AG04450 (cell line): ENCODE data around the gene NSMCE1. TPM values are rescaled to one million over a fixed set of nuclear protein-coding genes. Genes with fewer than 3 reads are reported as not detected.
"Not testable (repeated sequence)": the region's sequence is repeated elsewhere in the genome, so short reads cannot be mapped to it uniquely, and the experiment has no call there.

Source experiments
- CTCF ChIA-PET: fragments of 300-600, 350-600 bp; formaldehyde crosslinking; extraction: SDS; loops from one replicate; lab custom pipeline; 2022; ENCODE audit warnings: antibody characterized with exemption, inconsistent platforms; lab: Charles Lee
- POLR2A ChIA-PET: fragments of 350-600 bp; formaldehyde crosslinking; extraction: SDS; loops from one replicate; lab custom pipeline; 2021; ENCODE audit warnings: antibody characterized with exemption, inconsistent platforms; lab: Yijun Ruan, JAX
- DNase-seq: peaks from one replicate; pipeline ENCODE4 v3.0.0-alpha.2; 2011; ENCODE audit warnings: low read depth, low spot score
- H3K27ac ChIP-seq: one replicate; pipeline ENCODE4 v1.5.1; 2012; ENCODE audit warnings: low read depth, low read length, control low read depth
- H3K27me3 ChIP-seq: one replicate; pipeline ENCODE4 v1.6.0; 2012; ENCODE audit warnings: low read length; ENCODE audit not compliant: control insufficient read depth, insufficient read depth
- H3K4me3 ChIP-seq: 2 replicates; pipeline ENCODE4 v1.5.1; 2011; ENCODE audit warnings: mild to moderate bottlenecking, low read depth, low read length, control low read depth
- H3K9me3 ChIP-seq: 2 replicates; pipeline ENCODE4 v1.5.1; 2012; ENCODE audit warnings: low read length; ENCODE audit not compliant: control insufficient read depth, insufficient read depth
- polyA plus RNA-seq: library from polyadenylated mRNA; depleted of rRNA; stranded (reverse); fragments of >200 nt; gene quantifications from 2 replicates; pipeline ENCODE4 v1.2.3, GENCODE V29; 2011
- TF ChIP-seq, protein P1 (sequence below): IDR thresholded peaks from 2 replicates; pipeline ENCODE4 v1.5.1; 2011; ENCODE audit warnings: low read depth, low read length, control low read depth, inconsistent platforms

The NSMCE1 gene
- polyA plus RNA-seq, 1 experiment: 35.4 TPM

DNA sequence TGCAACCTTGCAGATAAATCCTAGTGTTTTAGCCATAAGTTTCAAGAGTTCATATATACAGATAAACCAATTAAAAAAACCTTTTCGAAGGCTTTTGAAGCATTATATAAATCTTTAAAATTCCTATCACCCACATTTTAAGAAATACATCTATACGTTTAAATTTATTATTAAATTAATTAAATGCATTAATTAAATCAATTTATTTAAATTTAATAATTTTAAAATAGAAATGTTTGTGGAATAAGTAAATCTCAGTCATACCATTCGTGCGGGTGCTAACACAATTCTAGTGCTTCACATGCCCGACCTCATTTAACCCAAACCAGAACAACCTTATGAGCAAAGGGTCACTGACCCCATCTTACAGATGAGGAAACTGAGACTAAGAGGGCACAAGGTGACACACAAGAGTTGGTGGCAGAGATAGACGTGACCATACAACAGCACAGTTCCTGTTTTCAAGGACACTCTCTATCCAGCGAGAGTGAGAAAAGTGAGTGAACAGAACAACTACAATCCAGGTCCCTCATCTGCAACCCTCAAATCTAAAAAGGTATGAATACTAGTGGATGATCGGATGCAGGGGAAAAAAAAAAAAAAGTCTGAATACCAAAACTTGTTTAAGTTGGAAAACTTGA is 1.4 kb downstream of the NSMCE1 start:
- TF ChIP-seq, protein P1, sequence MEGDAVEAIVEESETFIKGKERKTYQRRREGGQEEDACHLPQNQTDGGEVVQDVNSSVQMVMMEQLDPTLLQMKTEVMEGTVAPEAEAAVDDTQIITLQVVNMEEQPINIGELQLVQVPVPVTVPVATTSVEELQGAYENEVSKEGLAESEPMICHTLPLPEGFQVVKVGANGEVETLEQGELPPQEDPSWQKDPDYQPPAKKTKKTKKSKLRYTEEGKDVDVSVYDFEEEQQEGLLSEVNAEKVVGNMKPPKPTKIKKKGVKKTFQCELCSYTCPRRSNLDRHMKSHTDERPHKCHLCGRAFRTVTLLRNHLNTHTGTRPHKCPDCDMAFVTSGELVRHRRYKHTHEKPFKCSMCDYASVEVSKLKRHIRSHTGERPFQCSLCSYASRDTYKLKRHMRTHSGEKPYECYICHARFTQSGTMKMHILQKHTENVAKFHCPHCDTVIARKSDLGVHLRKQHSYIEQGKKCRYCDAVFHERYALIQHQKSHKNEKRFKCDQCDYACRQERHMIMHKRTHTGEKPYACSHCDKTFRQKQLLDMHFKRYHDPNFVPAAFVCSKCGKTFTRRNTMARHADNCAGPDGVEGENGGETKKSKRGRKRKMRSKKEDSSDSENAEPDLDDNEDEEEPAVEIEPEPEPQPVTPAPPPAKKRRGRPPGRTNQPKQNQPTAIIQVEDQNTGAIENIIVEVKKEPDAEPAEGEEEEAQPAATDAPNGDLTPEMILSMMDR: no peak
- H3K27me3 ChIP-seq: no peaks in the 10 kb centered on the region
- POLR2A ChIA-PET: no interaction called here
- H3K9me3 ChIP-seq: peaks cover 3% of the 10 kb centered on the region; the same call in 1 of the 2 replicates
- H3K27ac ChIP-seq: no peak overlapping the region
- no peak for DNase-seq
- CTCF ChIA-PET: no interaction called here
- H3K4me3 ChIP-seq: no peak overlapping the region

DNA sequence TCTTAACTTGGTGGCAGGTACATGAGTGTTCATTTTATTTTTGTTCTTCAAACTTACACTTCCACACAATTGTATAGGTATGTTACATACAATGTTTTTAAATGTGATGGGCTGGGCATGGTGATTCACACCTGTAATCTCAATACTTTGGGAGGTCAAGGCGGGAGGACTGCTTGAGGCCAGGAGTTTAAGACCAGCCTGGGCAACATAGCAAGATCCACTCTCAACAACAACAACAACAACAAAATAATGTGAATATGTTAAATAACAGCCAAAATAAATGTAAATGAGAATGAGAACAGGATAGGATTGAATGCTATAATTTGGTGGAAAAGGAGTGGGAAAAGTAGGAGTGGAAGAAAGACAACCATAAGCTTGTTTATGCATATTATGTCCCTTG is 2.6 kb downstream of the NSMCE1 start:
- no peak for DNase-seq
- POLR2A ChIA-PET: interaction anchor here (0.5 kb wide), 1 partner anchor 394 kb away, joined by 4 read pairs; no protein-coding TSS in a partner anchor
- H3K4me3 ChIP-seq: no peak overlapping the region
- TF ChIP-seq, protein P1: no peak
- no peaks in the 10 kb centered on the region for H3K27me3 ChIP-seq
- no peak overlapping the region for H3K27ac ChIP-seq
- CTCF ChIA-PET: interaction anchor here (2.1 kb wide), 1 partner anchor 31 kb away, joined by 9 read pairs; no protein-coding TSS in a partner anchor
- peaks cover 3% of the 10 kb centered on the region; the same call in 1 of the 2 replicates for H3K9me3 ChIP-seq

DNA sequence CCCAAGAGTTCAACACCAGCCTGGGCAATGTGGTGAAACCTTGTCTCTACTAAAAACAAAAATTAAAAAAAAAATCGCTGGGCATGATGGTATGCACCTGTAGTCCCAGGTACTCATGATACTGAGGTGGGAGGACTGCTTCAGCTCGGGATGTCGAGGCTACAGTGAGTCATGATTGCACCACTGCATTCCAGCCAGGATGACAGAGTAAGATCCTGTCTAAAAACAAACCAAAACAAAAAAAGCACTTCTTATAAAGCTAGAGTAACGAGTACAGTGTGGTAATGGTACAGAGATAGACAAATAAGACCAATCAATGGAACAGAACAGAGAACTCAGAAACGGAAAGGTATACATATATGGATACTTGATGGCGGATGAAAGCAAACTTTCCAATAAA is 4.4 kb downstream of the NSMCE1 start:
- Histone ChIP-seq H3K27ac (no peak overlapping the region), H3K4me3 (no peak overlapping the region), H3K9me3 (peaks cover 3% of the 10 kb centered on the region; the same call in 1 of the 2 replicates), H3K27me3 (no peaks in the 10 kb centered on the region)
- ChIA-PET CTCF (interaction anchor here (2.1 kb wide), 1 partner anchor 29 kb away, joined by 9 read pairs; no protein-coding TSS in a partner anchor), POLR2A (interaction anchor here (0.6 kb wide), 1 partner anchor 20 kb away, joined by 3 read pairs; no protein-coding TSS in a partner anchor)
- TF ChIP-seq, protein P1: no peak
- no peak for DNase-seq

GRCh38 chr16:27262904-27263423 is 5.6 kb downstream of the NSMCE1 start:
- H3K27ac ChIP-seq, H3K4me3 ChIP-seq, DNase-seq, H3K9me3 ChIP-seq, POLR2A ChIA-PET, H3K27me3 ChIP-seq: not testable (repeated sequence)
- CTCF ChIA-PET: interaction anchor here (1.0 kb wide), 1 partner anchor 28 kb away, joined by 4 read pairs; no protein-coding TSS in a partner anchor

- Histone ChIP-seq H3K27ac (no peak overlapping the region), H3K9me3 (no peaks in the 10 kb centered on the region), H3K27me3 (no peaks in the 10 kb centered on the region), H3K4me3 (no peak overlapping the region)
- no peak for DNase-seq
- CTCF ChIA-PET: interaction anchor here (0.5 kb wide), 1 partner anchor 1984 kb away, joined by 3 read pairs; no protein-coding TSS in a partner anchor
- POLR2A ChIA-PET: no interaction called here
- TF ChIP-seq, protein P1: no peak
These were observed 8.9 kb downstream of the NSMCE1 start for GRCh38 chr16:27259710-27260109.
